Osteoblast (primary cell): ENCODE data around the gene PTH2. TPM values are rescaled to one million over a fixed set of nuclear protein-coding genes. Genes with fewer than 3 reads are reported as not detected.

Experiments used
- DNase-seq: peaks from one replicate; pipeline ENCODE4 v3.0.0; 2011; ENCODE audit warnings: low spot score, mixed read lengths; ENCODE audit not compliant: insufficient read length; ENCODE audit errors: missing footprints
- H2AFZ ChIP-seq: 2 replicates; pipeline ENCODE4 v1.6.0; 2011; ENCODE audit warnings: mild to moderate bottlenecking, low read length
- H3K27ac ChIP-seq: 2 replicates; pipeline ENCODE4 v1.5.1; 2011; ENCODE audit warnings: mild to moderate bottlenecking, low read depth, low read length, moderate library complexity
- H3K27me3 ChIP-seq: 2 replicates; pipeline ENCODE4 v1.6.0; 2012; ENCODE audit warnings: mild to moderate bottlenecking, control low read depth, inconsistent platforms, low read length, moderate library complexity; ENCODE audit not compliant: insufficient read depth
- H3K36me3 ChIP-seq: 2 replicates; pipeline ENCODE4 v1.5.1; 2011; ENCODE audit warnings: mild to moderate bottlenecking, low read length, control low read depth, moderate library complexity; ENCODE audit not compliant: insufficient read depth
- H3K4me1 ChIP-seq: 2 replicates; pipeline ENCODE4 v1.5.1; 2011; ENCODE audit warnings: mild to moderate bottlenecking, low read length, control low read depth, moderate library complexity; ENCODE audit not compliant: insufficient read depth
- H3K4me2 ChIP-seq: 2 replicates; pipeline ENCODE4 v1.6.0; 2011; ENCODE audit warnings: mild to moderate bottlenecking, low read length; ENCODE audit not compliant: insufficient read depth
- H3K4me3 ChIP-seq: fragments of 200-600 bp; sonication (generic); 3 replicates; pipeline ENCODE4 v1.5.1; 2012; ENCODE audit warnings: mild to moderate bottlenecking, low read length, inconsistent platforms; ENCODE audit not compliant: insufficient read depth
- H3K79me2 ChIP-seq: 2 replicates; pipeline ENCODE4 v1.6.0; 2012; ENCODE audit warnings: mild to moderate bottlenecking, low read length, control low read depth, inconsistent platforms; ENCODE audit not compliant: insufficient read depth
- H3K9me3 ChIP-seq: 2 replicates; pipeline ENCODE4 v1.5.1; 2011; ENCODE audit warnings: low read depth, low read length, control low read depth
- H4K20me1 ChIP-seq: 2 replicates; pipeline ENCODE4 v1.6.0; 2012; ENCODE audit warnings: mild to moderate bottlenecking, low read length, control low read depth; ENCODE audit not compliant: insufficient read depth
- CTCF ChIP-seq: IDR thresholded peaks from 2 replicates; pipeline ENCODE4 v1.5.1; 2011; ENCODE audit warnings: mild to moderate bottlenecking, low read depth, low read length, moderate library complexity; ENCODE audit errors: extremely low read depth
- total RNA-seq: library from RNA; depleted of rRNA; stranded (reverse); fragments of >200 nt; gene quantifications from 2 replicates; pipeline ENCODE4 v1.2.3, GENCODE V29; 2012

The PTH2 gene
- total RNA-seq, 1 donor = not detected

DNA sequence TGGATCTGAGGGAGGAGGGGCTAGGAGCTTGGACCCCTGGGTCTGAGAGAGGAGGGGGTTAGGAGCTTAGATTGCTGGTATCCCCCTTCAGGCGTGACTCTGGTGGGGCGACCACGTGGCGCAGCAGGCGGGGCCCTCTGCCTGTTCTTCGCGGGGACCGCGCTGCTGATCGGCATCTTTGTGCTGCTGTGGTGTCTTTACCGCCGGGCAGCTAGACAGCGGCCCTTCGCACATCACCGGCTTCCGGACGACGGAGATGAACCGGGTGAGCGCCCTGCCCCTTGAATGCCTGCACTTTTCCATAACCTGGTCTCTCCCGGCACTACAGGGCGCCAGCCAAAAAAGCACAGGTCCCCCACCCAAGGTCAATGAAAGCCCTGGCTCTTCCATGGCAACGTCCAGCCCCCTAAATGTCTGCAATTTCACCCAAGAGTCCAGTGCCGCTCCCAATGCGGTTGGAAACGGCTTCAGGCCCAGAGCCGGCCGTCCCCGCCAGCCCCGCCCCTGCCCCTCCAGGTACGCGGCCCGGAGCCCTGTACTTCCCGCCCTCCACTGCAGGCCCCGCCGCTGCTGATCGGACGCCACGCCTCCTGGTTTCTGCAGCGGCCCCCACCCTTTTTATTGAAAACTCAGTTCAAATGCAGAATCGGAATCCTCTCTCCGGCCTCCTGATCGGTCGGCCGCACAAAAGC, 4.8 kb upstream of the PTH2 start:
- no peak overlapping the region for H2AFZ ChIP-seq

DNA sequence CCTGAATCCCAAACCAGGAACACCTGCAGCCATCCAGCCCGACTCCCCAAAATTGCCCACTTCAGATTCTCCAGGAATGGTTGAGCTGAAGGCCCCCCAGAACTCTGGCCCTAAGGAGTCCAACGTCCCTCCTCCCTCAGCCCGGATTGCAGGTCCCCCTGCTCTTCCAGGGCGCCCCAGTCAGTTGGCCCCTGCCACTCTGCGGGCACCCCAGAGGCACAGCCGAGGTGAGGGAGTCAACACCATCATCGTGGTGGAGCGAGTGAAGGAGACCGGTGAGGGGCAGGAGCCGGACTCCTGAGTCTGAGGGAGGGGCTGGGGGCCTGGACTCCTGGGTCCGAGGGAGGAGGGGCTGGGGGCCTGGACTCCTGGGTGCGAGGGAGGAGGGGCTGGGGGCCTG, 4.1 kb upstream of the PTH2 start:
- Histone ChIP-seq H4K20me1 (no peaks in the 10 kb centered on the region), H3K36me3 (no peaks in the 10 kb centered on the region), H3K27me3 (peaks cover 94% of the 10 kb centered on the region), H3K4me1 (no peaks in the 10 kb centered on the region), H3K79me2 (no peaks in the 10 kb centered on the region), H3K27ac (no peak overlapping the region), H3K4me2 (no peak overlapping the region), H2AFZ (no peak overlapping the region), H3K9me3 (no peaks in the 10 kb centered on the region), H3K4me3 (no peak overlapping the region)
- no peak for TF ChIP-seq CTCF
- no peak for DNase-seq

More for the DNA sequence above, 4.8 kb upstream of the PTH2 start:
- H3K4me1 ChIP-seq = no peaks in the 10 kb centered on the region
- DNase-seq = peak; percentile 92
- H3K79me2 ChIP-seq = no peaks in the 10 kb centered on the region
- no peak for TF ChIP-seq CTCF
- no peak overlapping the region for H3K27ac ChIP-seq
- no peaks in the 10 kb centered on the region for H3K9me3 ChIP-seq
- no peaks in the 10 kb centered on the region for H3K36me3 ChIP-seq
- H4K20me1 ChIP-seq = no peaks in the 10 kb centered on the region
- H3K27me3 ChIP-seq = peaks cover 94% of the 10 kb centered on the region
- H3K4me3 ChIP-seq = no peak overlapping the region
- H3K4me2 ChIP-seq = no peak overlapping the region

GRCh38 chr19:49425922-49426592, 2.8 kb upstream of the PTH2 start:
- Histone ChIP-seq H3K4me3 (no peak overlapping the region), H4K20me1 (peaks cover 3% of the 10 kb centered on the region), H2AFZ (no peak overlapping the region), H3K4me1 (no peaks in the 10 kb centered on the region), H3K9me3 (no peaks in the 10 kb centered on the region), H3K36me3 (no peaks in the 10 kb centered on the region), H3K27ac (no peak overlapping the region), H3K79me2 (no peaks in the 10 kb centered on the region), H3K27me3 (peaks cover 95% of the 10 kb centered on the region), H3K4me2 (no peak overlapping the region)
- peak; percentile 93 for DNase-seq
- TF ChIP-seq CTCF = no peak

- Histone ChIP-seq H3K27ac (no peak within 1 kb of the TSS), H3K4me3 (no peak within 1 kb of the TSS), H3K4me1 (no peaks in the 10 kb centered on the region), H4K20me1 (peaks cover 3% of the 10 kb centered on the region), H3K9me3 (no peaks in the 10 kb centered on the region), H3K4me2 (no peak within 1 kb of the TSS), H3K36me3 (no peaks in the 10 kb centered on the region), H3K79me2 (no peaks in the 10 kb centered on the region), H2AFZ (no peak within 1 kb of the TSS), H3K27me3 (peaks cover 95% of the 10 kb centered on the region)
- peak; percentile 62 for DNase-seq
- TF ChIP-seq CTCF = no peak
These were observed 1.9 kb upstream of the PTH2 start, which contains the start of gene GFY for GRCh38 chr19:49425178-49425577. GFY (plus strand) TSS chr19:49425388; CDS start chr19:49426431, 1,043 bp downstream.
